ENCODE results near the gene SULF2. TPM values are rescaled to one million over a fixed set of nuclear protein-coding genes. Genes with fewer than 3 reads are reported as not detected.

SULF2 gene
- total RNA-seq, 1 donor from 2014 or later, result 0.66 TPM

GRCh38 chr20:47713163-47713562 lies 72.1 kb downstream of the SULF2 start:
- intact Hi-C loops (cut with micrococcal nuclease), result no loop called here

GRCh38 chr20:47711046-47711752 lies 74.1 kb downstream of the SULF2 start:
- intact Hi-C loops (cut with micrococcal nuclease), result no loop called here

GRCh38 chr20:47710665-47711045 lies 74.6 kb downstream of the SULF2 start:
- intact Hi-C loops (cut with micrococcal nuclease), result no loop called here

GRCh38 chr20:47708953-47709833 lies 76.1 kb downstream of the SULF2 start:
- intact Hi-C loops (cut with micrococcal nuclease), result no loop called here

GRCh38 chr20:47708140-47708807 lies 77.0 kb downstream of the SULF2 start:
- intact Hi-C loops (cut with micrococcal nuclease), result no loop called here

GRCh38 chr20:47706345-47706744 lies 78.9 kb downstream of the SULF2 start:
- intact Hi-C loops (cut with micrococcal nuclease), result no loop called here

- intact Hi-C loops (cut with micrococcal nuclease), result no loop called here
Observed at GRCh38 chr20:47705497-47705856, 79.8 kb downstream of the SULF2 start.

- intact Hi-C loops (cut with micrococcal nuclease), result no loop called here
Observed at GRCh38 chr20:47704746-47705496, 80.4 kb downstream of the SULF2 start.

- intact Hi-C loops (cut with micrococcal nuclease), result no loop called here
Observed at GRCh38 chr20:47703748-47704147, 81.5 kb downstream of the SULF2 start.

- intact Hi-C loops (cut with micrococcal nuclease), result no loop called here
Observed at GRCh38 chr20:47701612-47702011, 83.7 kb downstream of the SULF2 start.

GRCh38 chr20:47700327-47700726 lies 85.0 kb downstream of the SULF2 start:
- intact Hi-C loops (cut with micrococcal nuclease), result no loop called here

GRCh38 chr20:47699818-47700217 lies 85.5 kb downstream of the SULF2 start:
- intact Hi-C loops (cut with micrococcal nuclease), result no loop called here

GRCh38 chr20:47698142-47698541 lies 87.1 kb downstream of the SULF2 start:
- intact Hi-C loops (cut with micrococcal nuclease), result no loop called here

GRCh38 chr20:47696856-47697255 lies 88.4 kb downstream of the SULF2 start:
- intact Hi-C loops (cut with micrococcal nuclease), result no loop called here

GRCh38 chr20:47694021-47694818 lies 91.1 kb downstream of the SULF2 start:
- intact Hi-C loops (cut with micrococcal nuclease), result no loop called here

- intact Hi-C loops (cut with micrococcal nuclease), result no loop called here
Observed at GRCh38 chr20:47691625-47692024, 93.7 kb downstream of the SULF2 start.

- intact Hi-C loops (cut with micrococcal nuclease), result no loop called here
Observed at GRCh38 chr20:47689731-47690130, 95.5 kb downstream of the SULF2 start.

- intact Hi-C loops (cut with micrococcal nuclease), result no loop called here
Observed at GRCh38 chr20:47688385-47689381, 96.6 kb downstream of the SULF2 start.

Measured in T-helper 2 cell treated with Interferon-gamma antibody and Interleukin-4, amounts not matched to agents 100 ng/mL and 5 ng/mL, for 36 hours (primary cell).